ENCODE measurements around the gene ZBTB11.

DNA sequence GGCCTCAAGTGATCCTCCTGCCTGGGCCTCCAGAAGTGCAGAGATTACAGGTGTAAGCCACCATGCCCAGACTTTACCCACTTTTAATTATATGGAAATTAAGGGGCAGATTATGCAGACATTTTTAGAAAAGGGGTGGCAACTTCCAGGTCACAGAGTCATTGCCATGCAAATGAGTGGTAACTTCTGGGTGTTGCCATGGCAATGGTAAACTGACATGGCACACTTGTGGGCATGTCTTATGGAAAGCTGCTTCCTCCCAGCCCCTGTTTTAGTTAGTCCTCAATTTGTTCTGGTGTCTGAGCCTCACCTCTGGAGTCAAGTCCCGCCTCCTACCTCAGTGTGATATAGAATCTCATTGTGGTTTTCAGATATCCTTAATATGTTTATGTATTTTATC lies 53.3 kb downstream of the ZBTB11 start:
- TF ChIP-seq, protein P1, sequence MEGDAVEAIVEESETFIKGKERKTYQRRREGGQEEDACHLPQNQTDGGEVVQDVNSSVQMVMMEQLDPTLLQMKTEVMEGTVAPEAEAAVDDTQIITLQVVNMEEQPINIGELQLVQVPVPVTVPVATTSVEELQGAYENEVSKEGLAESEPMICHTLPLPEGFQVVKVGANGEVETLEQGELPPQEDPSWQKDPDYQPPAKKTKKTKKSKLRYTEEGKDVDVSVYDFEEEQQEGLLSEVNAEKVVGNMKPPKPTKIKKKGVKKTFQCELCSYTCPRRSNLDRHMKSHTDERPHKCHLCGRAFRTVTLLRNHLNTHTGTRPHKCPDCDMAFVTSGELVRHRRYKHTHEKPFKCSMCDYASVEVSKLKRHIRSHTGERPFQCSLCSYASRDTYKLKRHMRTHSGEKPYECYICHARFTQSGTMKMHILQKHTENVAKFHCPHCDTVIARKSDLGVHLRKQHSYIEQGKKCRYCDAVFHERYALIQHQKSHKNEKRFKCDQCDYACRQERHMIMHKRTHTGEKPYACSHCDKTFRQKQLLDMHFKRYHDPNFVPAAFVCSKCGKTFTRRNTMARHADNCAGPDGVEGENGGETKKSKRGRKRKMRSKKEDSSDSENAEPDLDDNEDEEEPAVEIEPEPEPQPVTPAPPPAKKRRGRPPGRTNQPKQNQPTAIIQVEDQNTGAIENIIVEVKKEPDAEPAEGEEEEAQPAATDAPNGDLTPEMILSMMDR (IDR thresholded peaks at IDR 0.05; ENCODE audit: insufficient read depth, low read length) = no peak
- TF ChIP-seq, protein P2, sequence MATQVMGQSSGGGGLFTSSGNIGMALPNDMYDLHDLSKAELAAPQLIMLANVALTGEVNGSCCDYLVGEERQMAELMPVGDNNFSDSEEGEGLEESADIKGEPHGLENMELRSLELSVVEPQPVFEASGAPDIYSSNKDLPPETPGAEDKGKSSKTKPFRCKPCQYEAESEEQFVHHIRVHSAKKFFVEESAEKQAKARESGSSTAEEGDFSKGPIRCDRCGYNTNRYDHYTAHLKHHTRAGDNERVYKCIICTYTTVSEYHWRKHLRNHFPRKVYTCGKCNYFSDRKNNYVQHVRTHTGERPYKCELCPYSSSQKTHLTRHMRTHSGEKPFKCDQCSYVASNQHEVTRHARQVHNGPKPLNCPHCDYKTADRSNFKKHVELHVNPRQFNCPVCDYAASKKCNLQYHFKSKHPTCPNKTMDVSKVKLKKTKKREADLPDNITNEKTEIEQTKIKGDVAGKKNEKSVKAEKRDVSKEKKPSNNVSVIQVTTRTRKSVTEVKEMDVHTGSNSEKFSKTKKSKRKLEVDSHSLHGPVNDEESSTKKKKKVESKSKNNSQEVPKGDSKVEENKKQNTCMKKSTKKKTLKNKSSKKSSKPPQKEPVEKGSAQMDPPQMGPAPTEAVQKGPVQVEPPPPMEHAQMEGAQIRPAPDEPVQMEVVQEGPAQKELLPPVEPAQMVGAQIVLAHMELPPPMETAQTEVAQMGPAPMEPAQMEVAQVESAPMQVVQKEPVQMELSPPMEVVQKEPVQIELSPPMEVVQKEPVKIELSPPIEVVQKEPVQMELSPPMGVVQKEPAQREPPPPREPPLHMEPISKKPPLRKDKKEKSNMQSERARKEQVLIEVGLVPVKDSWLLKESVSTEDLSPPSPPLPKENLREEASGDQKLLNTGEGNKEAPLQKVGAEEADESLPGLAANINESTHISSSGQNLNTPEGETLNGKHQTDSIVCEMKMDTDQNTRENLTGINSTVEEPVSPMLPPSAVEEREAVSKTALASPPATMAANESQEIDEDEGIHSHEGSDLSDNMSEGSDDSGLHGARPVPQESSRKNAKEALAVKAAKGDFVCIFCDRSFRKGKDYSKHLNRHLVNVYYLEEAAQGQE (IDR thresholded peaks at IDR 0.05; ENCODE audit: insufficient replicate concordance, low read depth) = no peak
- TF ChIP-seq GABPA (IDR thresholded peaks at IDR 0.05; ENCODE audit: low read depth) = no peak
